Memory B cell (primary cell): ENCODE data around the gene PDE8B.

Experiments used
- ATAC-seq: fragments of 150-1000 bp; cut with Tn5 transposase; 2 replicates; pipeline ENCODE4 v1.10.0; 2021; ENCODE audit warnings: low read depth, mild to moderate bottlenecking, moderate library complexity
- DNase-seq, 2 donors: peaks; one replicate each; pipeline ENCODE4 v3.0.0; 2022; ENCODE audit warnings: low spot score in 2 of 2
- H3K27ac Mint-ChIP-seq: one replicate; pipeline ENCODE4 v1.8.0; 2022; ENCODE audit warnings: mild to moderate bottlenecking, moderate library complexity, mixed read lengths
- H3K27me3 Mint-ChIP-seq: one replicate; pipeline ENCODE4 v1.8.0; 2022; ENCODE audit warnings: mixed read lengths
- H3K36me3 Mint-ChIP-seq: one replicate; pipeline ENCODE4 v1.8.0; 2022; ENCODE audit warnings: mild to moderate bottlenecking, mixed read lengths
- H3K4me1 Mint-ChIP-seq: one replicate; pipeline ENCODE4 v1.8.0; 2022; ENCODE audit warnings: mixed read lengths
- H3K4me3 Mint-ChIP-seq: one replicate; pipeline ENCODE4 v1.8.0; 2022; ENCODE audit warnings: mild to moderate bottlenecking, moderate library complexity, mixed read lengths
- H3K9me3 Mint-ChIP-seq: one replicate; pipeline ENCODE4 v1.8.0; 2022; ENCODE audit warnings: mixed read lengths

PDE8B gene

DNA sequence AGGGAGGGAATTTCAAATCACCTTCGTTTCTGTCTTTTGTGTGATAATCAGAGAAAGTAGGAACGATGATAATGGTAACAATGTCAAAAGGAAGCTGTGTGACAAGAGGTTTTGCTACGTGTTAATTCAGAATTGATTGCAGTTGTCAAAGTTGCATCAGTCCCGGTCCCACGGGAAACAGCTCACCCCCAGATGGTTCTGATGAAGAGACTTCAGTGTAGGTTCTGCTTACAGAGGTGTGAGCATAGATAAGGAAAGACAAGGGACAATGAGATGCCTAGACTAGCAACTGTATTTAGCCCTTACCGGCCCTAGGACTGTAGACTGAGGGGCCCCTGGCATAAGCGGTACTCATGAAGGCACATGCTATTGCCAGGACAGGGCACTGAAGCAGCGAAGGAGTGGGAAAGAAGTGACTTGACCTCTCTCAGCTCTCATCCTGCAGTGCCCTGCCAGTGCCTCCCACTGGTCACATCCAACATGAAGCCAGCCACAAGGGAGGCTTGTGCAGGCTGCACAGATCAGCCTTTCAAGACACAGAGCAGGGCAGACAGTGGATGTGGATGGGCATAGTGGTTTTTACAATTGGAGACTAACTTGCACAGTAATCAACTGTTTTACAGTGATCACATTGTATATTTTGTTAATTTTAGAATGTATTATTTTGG, 21.1 kb downstream of the PDE8B start:
- peaks cover 2% of the 10 kb centered on the region for H3K27me3 Mint-ChIP-seq
- DNase-seq: no peak
- no peak overlapping the region for H3K27ac Mint-ChIP-seq
- H3K36me3 Mint-ChIP-seq: no peaks in the 10 kb centered on the region
- H3K4me1 Mint-ChIP-seq: peaks cover 3% of the 10 kb centered on the region
- ATAC-seq: no peak
- no peak overlapping the region for H3K4me3 Mint-ChIP-seq
- H3K9me3 Mint-ChIP-seq: no peaks in the 10 kb centered on the region

GRCh38 chr5:77232574-77233358, 22.3 kb downstream of the PDE8B start:
- Mint-ChIP-seq H3K4me1 (peaks cover 3% of the 10 kb centered on the region), H3K36me3 (no peaks in the 10 kb centered on the region), H3K4me3 (no peak overlapping the region), H3K27ac (no peak overlapping the region), H3K27me3 (peaks cover 2% of the 10 kb centered on the region), H3K9me3 (no peaks in the 10 kb centered on the region)
- ATAC-seq (peak; percentile 38), DNase-seq (no peak)

GRCh38 chr5:77235846-77236721, 25.6 kb downstream of the PDE8B start:
- Mint-ChIP-seq H3K9me3 (no peaks in the 10 kb centered on the region), H3K36me3 (no peaks in the 10 kb centered on the region), H3K4me1 (peaks cover 3% of the 10 kb centered on the region), H3K4me3 (no peak overlapping the region), H3K27me3 (peaks cover 4% of the 10 kb centered on the region), H3K27ac (no peak overlapping the region)
- ATAC-seq: no peak
- DNase-seq: no peak

GRCh38 chr5:77239126-77239741, 28.8 kb downstream of the PDE8B start:
- Mint-ChIP-seq H3K36me3 (no peaks in the 10 kb centered on the region), H3K9me3 (no peaks in the 10 kb centered on the region), H3K27ac (no peak overlapping the region), H3K4me3 (no peak overlapping the region), H3K4me1 (no peaks in the 10 kb centered on the region), H3K27me3 (peaks cover 6% of the 10 kb centered on the region)
- no peak for DNase-seq
- no peak for ATAC-seq

GRCh38 chr5:77241444-77241843, 31.0 kb downstream of the PDE8B start:
- Mint-ChIP-seq H3K27me3 (peaks cover 4% of the 10 kb centered on the region), H3K4me3 (no peak overlapping the region), H3K36me3 (no peaks in the 10 kb centered on the region), H3K27ac (no peak overlapping the region), H3K9me3 (no peaks in the 10 kb centered on the region), H3K4me1 (no peaks in the 10 kb centered on the region)
- DNase-seq: no peak
- no peak for ATAC-seq

- Mint-ChIP-seq H3K27ac (no peak overlapping the region), H3K36me3 (no peaks in the 10 kb centered on the region), H3K9me3 (no peaks in the 10 kb centered on the region), H3K27me3 (peaks cover 5% of the 10 kb centered on the region), H3K4me1 (no peaks in the 10 kb centered on the region), H3K4me3 (no peak overlapping the region)
- DNase-seq (no peak), ATAC-seq (no peak)
Measured at GRCh38 chr5:77249475-77249874, 39.0 kb downstream of the PDE8B start.

GRCh38 chr5:77250021-77250420, 39.5 kb downstream of the PDE8B start:
- Mint-ChIP-seq H3K27me3 (peaks cover 6% of the 10 kb centered on the region), H3K36me3 (no peaks in the 10 kb centered on the region), H3K4me1 (no peaks in the 10 kb centered on the region), H3K27ac (no peak overlapping the region), H3K4me3 (no peak overlapping the region), H3K9me3 (no peaks in the 10 kb centered on the region)
- DNase-seq (no peak), ATAC-seq (no peak)

GRCh38 chr5:77251921-77252320, 41.4 kb downstream of the PDE8B start:
- ATAC-seq (no peak), DNase-seq (no peak)
- H3K9me3 Mint-ChIP-seq: peaks cover under 1% of the 10 kb centered on the region
- H3K4me1 Mint-ChIP-seq: no peaks in the 10 kb centered on the region
- H3K27ac Mint-ChIP-seq: no peak overlapping the region
- no peak overlapping the region for H3K4me3 Mint-ChIP-seq
- no peaks in the 10 kb centered on the region for H3K36me3 Mint-ChIP-seq
- H3K27me3 Mint-ChIP-seq: peaks cover 11% of the 10 kb centered on the region

DNA sequence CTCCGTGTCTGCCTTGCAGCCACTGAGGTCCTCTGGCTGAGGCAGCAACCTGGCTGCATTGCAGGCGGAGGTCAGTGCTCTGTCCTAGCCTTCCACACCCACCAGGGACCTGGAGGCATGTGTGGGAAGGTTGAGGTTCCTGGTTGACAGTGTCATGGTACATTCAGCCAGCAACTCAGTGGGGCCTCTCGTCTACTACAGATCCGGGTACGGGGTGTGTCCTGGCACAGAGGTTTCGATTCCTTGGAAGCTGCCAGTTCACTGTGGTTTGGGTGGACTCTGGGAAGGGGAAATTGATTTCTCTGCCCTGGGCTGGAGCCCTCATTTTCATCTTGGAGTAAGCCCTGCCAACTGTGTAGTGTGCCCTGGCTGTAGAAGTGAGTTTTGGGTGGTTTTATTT, 45.1 kb downstream of the PDE8B start:
- Mint-ChIP-seq H3K27me3 (peaks cover 14% of the 10 kb centered on the region), H3K9me3 (peaks cover 3% of the 10 kb centered on the region), H3K4me3 (no peak overlapping the region), H3K27ac (no peak overlapping the region), H3K4me1 (no peaks in the 10 kb centered on the region), H3K36me3 (no peaks in the 10 kb centered on the region)
- no peak for DNase-seq
- ATAC-seq: no peak

- Mint-ChIP-seq H3K9me3 (peaks cover 3% of the 10 kb centered on the region), H3K27ac (no peak overlapping the region), H3K4me1 (no peaks in the 10 kb centered on the region), H3K4me3 (no peak overlapping the region), H3K27me3 (peaks cover 14% of the 10 kb centered on the region), H3K36me3 (no peaks in the 10 kb centered on the region)
- ATAC-seq (no peak), DNase-seq (no peak)
Measured at GRCh38 chr5:77256406-77256805, 45.9 kb downstream of the PDE8B start.

- no peak for ATAC-seq
- H3K36me3 Mint-ChIP-seq: no peaks in the 10 kb centered on the region
- H3K9me3 Mint-ChIP-seq: peaks cover 3% of the 10 kb centered on the region
- H3K27ac Mint-ChIP-seq: no peak overlapping the region
- no peak overlapping the region for H3K4me3 Mint-ChIP-seq
- peaks cover 12% of the 10 kb centered on the region for H3K27me3 Mint-ChIP-seq
- no peak for DNase-seq
- H3K4me1 Mint-ChIP-seq: no peaks in the 10 kb centered on the region
Measured at GRCh38 chr5:77258652-77259051, 48.2 kb downstream of the PDE8B start.

GRCh38 chr5:77259476-77259875, 49.0 kb downstream of the PDE8B start:
- DNase-seq: no peak
- no peaks in the 10 kb centered on the region for H3K36me3 Mint-ChIP-seq
- no peak for ATAC-seq
- peaks cover 12% of the 10 kb centered on the region for H3K27me3 Mint-ChIP-seq
- no peak overlapping the region for H3K27ac Mint-ChIP-seq
- H3K9me3 Mint-ChIP-seq: peaks cover 3% of the 10 kb centered on the region
- no peaks in the 10 kb centered on the region for H3K4me1 Mint-ChIP-seq
- no peak overlapping the region for H3K4me3 Mint-ChIP-seq

DNA sequence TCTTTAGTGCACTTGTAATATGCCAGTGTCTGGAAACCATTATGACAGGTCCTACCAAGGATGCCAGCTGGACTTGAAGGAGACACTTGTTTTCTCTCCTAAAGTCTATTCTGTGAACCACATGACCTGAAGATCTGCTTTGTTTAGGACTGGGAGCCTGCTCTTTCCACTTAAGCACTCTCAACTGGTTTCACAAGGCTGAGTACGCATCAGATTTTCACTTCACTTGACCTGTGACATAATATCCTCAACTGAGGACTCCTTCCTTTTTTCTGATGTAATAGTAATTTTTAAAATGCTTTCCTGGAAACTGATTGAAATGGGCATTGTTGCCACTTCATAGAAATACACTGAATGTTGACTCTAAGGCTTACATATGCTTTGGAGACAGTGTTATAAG, 52.2 kb downstream of the PDE8B start:
- H3K9me3 Mint-ChIP-seq: no peaks in the 10 kb centered on the region
- no peak overlapping the region for H3K4me3 Mint-ChIP-seq
- H3K27ac Mint-ChIP-seq: no peak overlapping the region
- no peaks in the 10 kb centered on the region for H3K36me3 Mint-ChIP-seq
- ATAC-seq: no peak
- DNase-seq: no peak
- no peaks in the 10 kb centered on the region for H3K4me1 Mint-ChIP-seq
- peaks cover 8% of the 10 kb centered on the region for H3K27me3 Mint-ChIP-seq

DNA sequence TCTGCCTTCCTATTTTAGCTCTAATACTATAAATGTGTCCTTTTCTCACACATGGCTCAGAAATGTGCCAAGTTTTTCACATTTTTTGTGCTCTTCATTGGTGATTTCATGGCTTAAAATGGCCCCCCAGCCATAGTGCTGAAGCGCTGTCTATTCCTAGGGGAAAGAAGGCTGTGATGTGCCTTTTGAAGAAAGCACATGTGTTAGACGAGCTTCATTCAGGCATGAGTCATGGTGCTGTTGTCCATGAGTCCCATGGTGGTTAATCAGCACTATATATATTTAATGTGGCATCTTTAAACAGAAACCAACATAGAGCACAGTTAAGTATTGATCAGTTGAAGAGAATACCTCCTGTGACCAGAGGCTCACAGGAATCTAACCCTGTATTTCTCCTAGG, 55.8 kb downstream of the PDE8B start:
- peaks cover 8% of the 10 kb centered on the region for H3K27me3 Mint-ChIP-seq
- no peak overlapping the region for H3K27ac Mint-ChIP-seq
- no peaks in the 10 kb centered on the region for H3K4me1 Mint-ChIP-seq
- H3K36me3 Mint-ChIP-seq: no peaks in the 10 kb centered on the region
- H3K4me3 Mint-ChIP-seq: no peak overlapping the region
- no peak for DNase-seq
- no peaks in the 10 kb centered on the region for H3K9me3 Mint-ChIP-seq
- no peak for ATAC-seq
